Measurements from ENCODE around the gene GAGE2A.
"Not testable (repeated sequence)": the region's sequence is repeated elsewhere in the genome, so short reads cannot be mapped to it uniquely, and the experiment has no call there.

The GAGE2A gene, protein sequence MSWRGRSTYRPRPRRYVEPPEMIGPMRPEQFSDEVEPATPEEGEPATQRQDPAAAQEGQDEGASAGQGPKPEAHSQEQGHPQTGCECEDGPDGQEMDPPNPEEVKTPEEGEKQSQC

GRCh38 chrX:49589196-49589595 is at the start of gene GAGE2A:
Gene GAGE2A (plus strand): TSS chrX:49589496. CDS start chrX:49590651, 1,155 bp downstream.
- DNase-seq (ENCODE audit: low read depth), result not testable (repeated sequence)

- not testable (repeated sequence) for DNase-seq (ENCODE audit: low read depth)
Observed at GRCh38 chrX:49541433-49541832, 47.9 kb upstream of the GAGE2A start, which contains the start of gene GAGE12D. Gene GAGE12D (plus strand): TSS chrX:49541733. CDS start chrX:49542888, 1,155 bp downstream.

- DNase-seq (ENCODE audit: low read depth), result not testable (repeated sequence)
Observed at GRCh38 chrX:49550989-49551388, 38.3 kb upstream of the GAGE2A start, which contains the start of gene GAGE12E. Gene GAGE12E (plus strand): TSS chrX:49551289. CDS start chrX:49552444, 1,155 bp downstream.

DNA sequence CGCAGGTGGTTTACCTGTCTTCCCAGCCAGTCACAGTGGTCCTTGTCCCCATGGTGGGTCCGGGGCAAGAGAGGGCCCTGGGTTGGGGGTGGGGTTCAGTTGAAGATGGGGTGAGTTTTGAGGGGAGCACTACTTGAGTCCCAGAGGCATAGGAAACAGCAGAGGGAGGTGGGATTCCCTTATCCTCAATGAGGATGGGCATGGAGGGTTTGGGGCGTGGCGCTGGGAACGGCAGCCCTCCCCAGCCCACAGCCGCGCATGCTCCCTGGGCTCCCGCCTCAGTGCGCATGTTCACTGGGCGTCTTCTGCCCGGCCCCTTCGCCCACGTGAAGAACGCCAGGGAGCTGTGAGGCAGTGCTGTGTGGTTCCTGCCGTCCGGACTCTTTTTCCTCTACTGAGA is 28.8 kb upstream of the GAGE2A start, which contains the start of gene GAGE12F:
Gene GAGE12F, plus strand, starts transcription at position 301 of the 400 bp plus-strand sequence. CDS start 1,155 bp downstream, outside the sequence.
- not testable (repeated sequence) for DNase-seq (ENCODE audit: low read depth)

GRCh38 chrX:49568728-49569127 is 20.6 kb upstream of the GAGE2A start:
- DNase-seq (ENCODE audit: low read depth), result not testable (repeated sequence)

GRCh38 chrX:49569152-49569551 is 20.1 kb upstream of the GAGE2A start:
- DNase-seq (ENCODE audit: low read depth), result not testable (repeated sequence)

DNA sequence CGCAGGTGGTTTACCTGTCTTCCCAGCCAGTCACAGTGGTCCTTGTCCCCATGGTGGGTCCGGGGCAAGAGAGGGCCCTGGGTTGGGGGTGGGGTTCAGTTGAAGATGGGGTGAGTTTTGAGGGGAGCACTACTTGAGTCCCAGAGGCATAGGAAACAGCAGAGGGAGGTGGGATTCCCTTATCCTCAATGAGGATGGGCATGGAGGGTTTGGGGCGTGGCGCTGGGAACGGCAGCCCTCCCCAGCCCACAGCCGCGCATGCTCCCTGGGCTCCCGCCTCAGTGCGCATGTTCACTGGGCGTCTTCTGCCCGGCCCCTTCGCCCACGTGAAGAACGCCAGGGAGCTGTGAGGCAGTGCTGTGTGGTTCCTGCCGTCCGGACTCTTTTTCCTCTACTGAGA is 19.2 kb upstream of the GAGE2A start, which contains the start of gene GAGE12G:
Gene GAGE12G, plus strand, starts transcription at position 301 of the 400 bp plus-strand sequence. CDS start 1,155 bp downstream, outside the sequence.
- DNase-seq (ENCODE audit: low read depth), result not testable (repeated sequence)

GRCh38 chrX:49579649-49580048 is 9.6 kb upstream of the GAGE2A start, which contains the start of gene GAGE12H:
Gene GAGE12H (plus strand): TSS chrX:49579949. CDS start chrX:49581104, 1,155 bp downstream.
- DNase-seq (ENCODE audit: low read depth), result not testable (repeated sequence)

- DNase-seq (ENCODE audit: low read depth), result not testable (repeated sequence)
Observed at GRCh38 chrX:49589769-49590478, 628 bp downstream of the GAGE2A start.

DNA sequence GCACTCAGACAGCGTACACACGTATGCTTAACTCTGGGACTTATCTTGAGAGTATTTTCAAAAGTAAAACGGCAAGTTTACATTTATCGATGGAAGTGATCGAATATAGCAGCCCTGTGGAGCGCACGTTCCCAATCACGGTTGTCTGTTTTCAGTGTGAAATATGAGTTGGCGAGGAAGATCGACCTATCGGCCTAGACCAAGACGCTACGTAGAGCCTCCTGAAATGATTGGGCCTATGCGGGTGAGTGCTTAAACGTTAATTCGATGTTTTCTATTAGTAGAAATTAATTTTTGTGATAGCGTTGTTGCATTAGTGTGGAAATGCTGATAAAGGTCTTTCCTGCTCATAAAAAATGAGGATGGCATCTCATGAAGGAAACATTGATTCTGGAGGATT is 1.2 kb downstream of the GAGE2A start:
- DNase-seq (ENCODE audit: low read depth), result not testable (repeated sequence)

GRCh38 chrX:49598720-49599119 is 9.4 kb downstream of the GAGE2A start, which contains the start of gene GAGE1:
Gene GAGE1 (plus strand): TSS chrX:49599020. CDS start chrX:49600175, 1,155 bp downstream.
- DNase-seq (ENCODE audit: low read depth), result not testable (repeated sequence)

DNA sequence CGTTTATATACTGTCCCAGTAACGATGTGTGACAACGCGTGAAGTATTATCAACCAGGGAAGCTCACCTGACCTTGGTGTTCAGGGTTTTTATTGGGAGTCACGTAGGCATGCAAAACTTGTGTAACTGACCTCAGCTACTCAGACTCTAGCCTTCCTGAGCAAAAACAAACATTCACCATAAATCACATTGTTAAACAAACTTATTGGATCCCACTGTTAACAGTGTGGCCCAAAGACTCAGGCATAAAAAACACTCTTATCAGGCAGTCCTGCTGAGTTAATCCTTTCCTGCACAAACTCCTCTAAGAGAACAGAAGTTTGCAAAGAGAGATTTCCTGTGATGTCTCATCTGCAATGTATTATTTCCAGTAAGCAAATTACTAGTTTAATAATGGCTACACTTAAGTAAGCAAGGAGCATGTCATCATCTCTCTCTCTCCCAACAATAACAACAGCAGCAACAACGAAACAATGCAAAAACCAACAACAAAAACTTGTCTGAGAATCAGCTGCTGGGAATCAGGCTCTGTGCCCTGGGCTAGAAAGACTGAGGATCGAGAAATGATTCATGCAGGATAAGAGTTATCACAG is 21.5 kb downstream of the GAGE2A start:
- no peak for DNase-seq (ENCODE audit: low read depth)

DNA sequence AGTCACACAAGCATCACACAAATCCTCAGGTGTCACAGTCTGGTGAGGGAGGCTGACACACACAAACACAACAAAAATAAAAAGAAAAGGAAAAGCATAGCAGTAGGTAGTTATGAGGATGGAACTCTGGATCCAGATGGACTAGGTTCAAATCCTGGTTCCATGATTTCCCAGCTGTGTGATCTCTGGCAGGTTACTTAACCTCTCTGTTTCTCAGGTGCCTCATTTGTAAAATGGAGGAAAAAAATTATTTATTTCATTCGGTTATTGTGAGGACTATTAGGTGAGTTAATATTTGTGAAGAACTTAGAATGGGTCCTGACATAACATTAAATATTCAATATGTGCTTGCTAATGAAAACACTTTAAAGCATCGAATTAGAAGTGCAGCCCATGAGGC is 29.3 kb downstream of the GAGE2A start:
- no peak for DNase-seq (ENCODE audit: low read depth)

- DNase-seq (ENCODE audit: low read depth), result no peak
Observed at GRCh38 chrX:49627086-49627777, 37.9 kb downstream of the GAGE2A start.

DNA sequence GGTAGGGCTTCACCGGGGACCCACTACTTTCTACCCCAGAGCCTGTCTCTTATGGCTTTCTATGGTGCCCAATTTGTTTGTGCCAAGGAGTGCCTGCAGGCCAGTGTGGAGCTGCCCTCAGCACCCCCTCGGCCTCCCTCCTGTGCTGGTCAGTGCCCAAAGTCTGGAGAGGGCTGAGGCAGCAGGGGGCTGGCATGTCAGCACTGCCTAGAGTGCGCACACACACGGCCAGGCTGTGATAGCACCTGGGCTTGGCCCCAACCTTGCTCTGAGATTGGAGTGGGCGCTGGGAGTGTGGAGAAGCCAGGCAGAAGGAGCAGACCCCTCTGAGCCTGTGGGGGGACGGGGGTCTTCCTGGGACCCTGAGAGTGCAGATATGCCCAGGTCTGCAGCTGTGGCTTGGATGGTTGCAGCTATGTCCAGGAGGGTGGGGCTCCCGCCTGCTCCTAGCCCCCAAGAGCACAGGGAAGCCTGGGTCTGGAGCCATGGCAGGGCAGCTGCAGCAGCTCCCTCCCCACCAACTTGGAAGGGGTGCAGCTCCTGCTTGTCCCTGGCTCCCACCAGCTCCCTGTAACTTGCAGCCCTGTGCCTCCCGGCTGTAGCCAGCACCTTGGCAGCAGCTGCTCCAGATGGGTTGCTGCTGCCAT is 55.8 kb downstream of the GAGE2A start:
- no peak for DNase-seq (ENCODE audit: low read depth)
